Coronary artery (tissue), 2 donors: ENCODE measurements around the gene AQP7.
"Not testable (repeated sequence)": the region's sequence is repeated elsewhere in the genome, so short reads cannot be mapped to it uniquely, and the experiment has no call there.

Experiments
- DNase-seq: peaks from one replicate; pipeline ENCODE4 v3.0.0-alpha.2; 2017; ENCODE audit warnings: low spot score
- H3K27ac ChIP-seq, 2 donors: fragments of 200-600 bp; sonication (generic); one replicate each; pipeline ENCODE4 v1.5.1; 2016 to 2019
- H3K4me3 ChIP-seq: fragments of 200-600 bp; sonication (generic); 2 replicates; pipeline ENCODE4 v1.5.1; 2016; ENCODE audit warnings: mild to moderate bottlenecking, moderate library complexity
- TF ChIP-seq, protein P1 (sequence below): fragments of 200-600 bp; sonication (generic); IDR thresholded peaks from one replicate; pipeline ENCODE4 v1.5.1; 2019; ENCODE audit warnings: antibody characterized with exemption

The AQP7 gene

DNA sequence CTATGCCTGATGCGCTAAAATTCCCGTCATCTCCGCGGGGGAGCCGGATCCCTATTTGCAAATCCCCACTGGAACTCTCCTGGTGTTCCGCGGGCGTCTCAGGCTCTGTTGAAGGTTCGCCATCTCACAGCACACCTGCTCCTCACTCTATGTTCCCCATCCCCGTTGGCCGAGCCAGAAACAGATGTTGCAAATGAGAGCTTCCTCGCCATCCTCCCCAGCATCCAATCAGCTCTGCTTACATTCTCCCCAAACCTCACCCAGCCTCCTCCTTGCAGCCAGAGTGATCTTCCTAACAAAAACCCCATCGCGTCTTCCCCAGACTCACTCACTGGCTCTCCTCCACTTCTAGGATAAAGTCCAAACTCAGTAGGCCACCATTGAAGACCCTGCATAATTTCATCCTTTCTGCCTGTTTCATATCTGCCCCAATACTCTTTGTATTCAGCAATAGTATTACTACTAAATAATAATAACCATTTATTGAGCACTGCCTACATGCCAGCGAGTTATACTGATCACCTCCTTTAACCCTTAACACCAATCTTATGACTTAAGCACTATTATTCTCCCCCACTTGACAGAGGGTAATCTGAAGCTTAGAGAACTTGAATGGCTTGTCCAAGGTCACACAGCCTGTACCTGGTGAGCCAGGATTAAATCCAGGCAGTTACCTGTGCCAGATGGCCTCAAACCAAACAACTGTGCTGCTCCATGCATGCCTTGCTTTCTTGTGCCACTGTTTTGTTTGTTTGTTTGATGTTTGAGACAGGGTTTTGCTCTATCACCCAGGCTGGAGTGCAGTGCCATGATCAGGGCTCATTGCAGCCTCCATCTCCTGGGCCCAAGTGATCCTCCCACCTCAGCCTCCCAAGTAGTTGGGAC, 14.0 kb downstream of the AQP7 start:
- TF ChIP-seq, protein P1, sequence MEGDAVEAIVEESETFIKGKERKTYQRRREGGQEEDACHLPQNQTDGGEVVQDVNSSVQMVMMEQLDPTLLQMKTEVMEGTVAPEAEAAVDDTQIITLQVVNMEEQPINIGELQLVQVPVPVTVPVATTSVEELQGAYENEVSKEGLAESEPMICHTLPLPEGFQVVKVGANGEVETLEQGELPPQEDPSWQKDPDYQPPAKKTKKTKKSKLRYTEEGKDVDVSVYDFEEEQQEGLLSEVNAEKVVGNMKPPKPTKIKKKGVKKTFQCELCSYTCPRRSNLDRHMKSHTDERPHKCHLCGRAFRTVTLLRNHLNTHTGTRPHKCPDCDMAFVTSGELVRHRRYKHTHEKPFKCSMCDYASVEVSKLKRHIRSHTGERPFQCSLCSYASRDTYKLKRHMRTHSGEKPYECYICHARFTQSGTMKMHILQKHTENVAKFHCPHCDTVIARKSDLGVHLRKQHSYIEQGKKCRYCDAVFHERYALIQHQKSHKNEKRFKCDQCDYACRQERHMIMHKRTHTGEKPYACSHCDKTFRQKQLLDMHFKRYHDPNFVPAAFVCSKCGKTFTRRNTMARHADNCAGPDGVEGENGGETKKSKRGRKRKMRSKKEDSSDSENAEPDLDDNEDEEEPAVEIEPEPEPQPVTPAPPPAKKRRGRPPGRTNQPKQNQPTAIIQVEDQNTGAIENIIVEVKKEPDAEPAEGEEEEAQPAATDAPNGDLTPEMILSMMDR: no peak
- no peak for DNase-seq
- no peak overlapping the region for H3K27ac ChIP-seq
- no peak overlapping the region for H3K4me3 ChIP-seq

GRCh38 chr9:33386998-33387397, 15.4 kb downstream of the AQP7 start:
- H3K27ac ChIP-seq, DNase-seq, H3K4me3 ChIP-seq: not testable (repeated sequence)

GRCh38 chr9:33386641-33386996, 15.7 kb downstream of the AQP7 start:
- DNase-seq, H3K27ac ChIP-seq, H3K4me3 ChIP-seq: not testable (repeated sequence)

GRCh38 chr9:33385979-33386640, 16.3 kb downstream of the AQP7 start:
- H3K27ac ChIP-seq, DNase-seq, H3K4me3 ChIP-seq: not testable (repeated sequence)

DNA sequence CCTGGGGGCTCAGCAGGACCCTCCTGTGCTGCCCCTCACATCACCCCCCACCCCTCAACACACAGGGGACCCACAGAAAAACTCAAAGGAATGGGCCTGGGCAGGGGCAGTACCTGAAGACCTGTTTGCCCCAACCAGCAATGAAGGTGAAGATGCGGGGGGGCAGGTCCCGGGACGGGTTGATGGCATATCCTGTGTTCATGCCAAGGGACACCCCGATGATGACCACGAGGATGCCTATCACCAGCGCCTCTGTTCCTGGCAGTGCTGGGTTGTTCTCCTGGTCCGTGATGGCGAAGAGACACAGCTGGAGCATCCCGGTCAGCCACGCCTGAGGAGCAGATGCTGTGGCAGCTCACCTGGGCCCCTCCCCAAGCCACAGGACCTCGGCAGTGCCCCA, 16.8 kb downstream of the AQP7 start:
- not testable (repeated sequence) for DNase-seq, H3K4me3 ChIP-seq, H3K27ac ChIP-seq

DNA sequence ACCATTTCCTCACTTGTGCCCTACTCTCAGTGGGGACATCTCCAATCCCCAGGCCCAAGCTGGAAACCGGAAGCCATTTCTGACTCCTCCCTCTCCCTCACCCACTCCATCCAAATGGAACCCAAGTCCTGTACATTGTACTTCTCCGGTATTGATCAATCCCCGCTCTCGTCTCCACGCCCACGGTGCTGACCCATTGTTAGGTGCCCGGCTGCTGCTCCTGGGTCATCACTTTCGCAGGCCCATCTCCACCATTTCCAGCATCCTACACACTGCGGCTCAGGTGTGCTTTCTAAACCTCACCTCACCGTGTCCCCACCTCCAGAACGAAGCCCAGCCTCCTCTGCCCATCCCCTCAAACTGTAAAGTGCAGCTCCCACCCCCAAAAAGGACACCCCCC, 19.0 kb downstream of the AQP7 start:
- not testable (repeated sequence) for DNase-seq, H3K4me3 ChIP-seq, H3K27ac ChIP-seq

DNA sequence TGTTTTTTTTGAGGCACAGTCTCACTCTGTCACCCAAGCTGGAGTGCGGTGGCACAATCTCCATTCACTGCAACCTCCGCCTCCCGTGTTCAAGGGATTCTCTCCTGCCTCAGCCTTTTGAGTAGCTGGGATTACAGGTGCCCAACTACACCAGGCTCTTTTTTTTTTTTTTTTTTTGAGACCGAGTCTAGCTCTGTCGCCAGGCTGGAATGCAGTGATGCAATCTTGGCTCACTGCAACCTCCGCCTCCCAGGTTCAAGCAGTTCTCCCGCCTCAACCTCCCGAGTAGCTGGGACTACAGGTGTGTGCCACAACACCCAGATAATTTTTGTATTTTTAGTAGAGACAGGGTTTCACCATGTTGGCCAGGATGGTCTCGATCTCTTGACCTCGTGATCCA, 20.0 kb downstream of the AQP7 start:
- H3K4me3 ChIP-seq, H3K27ac ChIP-seq, DNase-seq: not testable (repeated sequence)

DNA sequence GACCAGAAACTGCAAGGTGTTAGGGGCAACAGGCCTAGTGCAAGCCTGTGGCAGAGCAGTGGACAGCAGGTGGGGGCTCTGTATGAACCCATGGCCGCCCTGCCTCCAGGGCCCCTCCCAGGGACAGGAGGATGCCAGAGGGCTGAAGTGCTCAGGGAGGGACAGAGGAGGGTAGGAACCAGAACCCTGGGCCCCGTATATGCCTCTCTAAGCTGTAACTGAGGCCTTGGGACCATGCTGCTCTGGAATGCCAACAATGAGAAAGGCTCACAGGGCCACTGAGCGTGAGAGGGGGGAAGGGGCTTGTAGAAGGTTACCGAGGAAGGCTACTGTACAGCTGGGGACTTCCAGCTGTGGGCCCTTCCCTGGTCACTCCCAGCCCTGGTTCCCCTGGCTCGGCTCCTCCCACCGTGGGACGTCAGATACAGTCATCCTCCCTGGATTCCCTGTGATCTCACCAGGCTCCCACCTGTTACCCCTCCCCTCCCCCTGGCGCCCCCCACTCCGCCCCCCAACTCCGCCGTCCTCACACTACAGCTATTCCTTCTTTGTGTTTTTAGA, 21.1 kb downstream of the AQP7 start:
- TF ChIP-seq, protein P1: no peak
- H3K4me3 ChIP-seq: no peak overlapping the region
- no peak overlapping the region for H3K27ac ChIP-seq
- DNase-seq: no peak

- no peak overlapping the region for H3K4me3 ChIP-seq
- TF ChIP-seq, protein P1: no peak
- H3K27ac ChIP-seq: no peak overlapping the region
- DNase-seq: no peak
Measured at GRCh38 chr9:33380390-33381094, 21.8 kb downstream of the AQP7 start.
